NCI-H1694 (cell line): Measurements from ENCODE around the gene EIF5B.
"Not testable (repeated sequence)": the region's sequence is repeated elsewhere in the genome, so short reads cannot be mapped to it uniquely, and the experiment has no call there.

ENCODE experiments used
- DNase-seq: peaks from one replicate; lab custom pipeline; 2025; lab: John Stamatoyannopoulos, UW

Gene EIF5B

DNA sequence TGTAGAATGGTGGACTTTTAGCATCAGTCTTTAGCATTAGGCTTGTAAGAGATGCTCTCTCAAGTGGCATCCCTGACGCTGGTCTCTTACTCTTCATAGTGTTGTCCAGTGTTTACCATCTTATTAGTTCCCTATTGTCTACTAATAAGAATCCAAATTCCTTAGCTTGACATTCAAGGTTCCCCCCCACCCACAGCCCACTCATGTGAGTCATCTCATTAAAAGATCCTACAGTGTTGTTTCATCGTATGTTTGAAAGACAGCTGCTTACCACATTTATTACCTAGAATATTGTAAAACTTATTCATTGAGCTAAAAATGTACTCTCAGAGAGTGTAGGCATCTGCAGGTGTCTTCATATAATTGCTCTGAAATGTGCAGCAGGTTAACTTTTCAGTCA, 28.5 kb downstream of the EIF5B start:
- no peak for DNase-seq

DNA sequence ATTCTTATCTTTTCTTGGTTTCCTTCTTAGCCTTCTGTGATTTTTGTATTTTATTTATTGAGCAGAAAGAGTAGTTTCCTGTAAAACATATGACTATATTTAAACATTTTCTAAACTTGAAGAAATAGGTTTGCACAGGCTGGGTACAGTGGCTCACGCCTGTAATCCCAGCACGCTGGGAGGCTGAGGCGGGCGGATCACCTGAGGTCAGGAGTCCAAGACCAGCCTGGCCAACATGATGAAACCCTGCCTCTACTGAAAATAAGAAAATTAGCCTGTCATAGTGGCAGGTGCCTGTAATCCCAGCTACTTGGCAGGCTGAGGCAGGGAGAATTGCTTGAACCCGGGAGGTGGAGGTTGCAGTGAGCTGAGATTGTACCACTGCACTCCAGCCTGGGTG, 31.7 kb downstream of the EIF5B start:
- not testable (repeated sequence) for DNase-seq

- DNase-seq = no peak
Observed at GRCh38 chr2:99373144-99373543, 36.0 kb downstream of the EIF5B start.

DNA sequence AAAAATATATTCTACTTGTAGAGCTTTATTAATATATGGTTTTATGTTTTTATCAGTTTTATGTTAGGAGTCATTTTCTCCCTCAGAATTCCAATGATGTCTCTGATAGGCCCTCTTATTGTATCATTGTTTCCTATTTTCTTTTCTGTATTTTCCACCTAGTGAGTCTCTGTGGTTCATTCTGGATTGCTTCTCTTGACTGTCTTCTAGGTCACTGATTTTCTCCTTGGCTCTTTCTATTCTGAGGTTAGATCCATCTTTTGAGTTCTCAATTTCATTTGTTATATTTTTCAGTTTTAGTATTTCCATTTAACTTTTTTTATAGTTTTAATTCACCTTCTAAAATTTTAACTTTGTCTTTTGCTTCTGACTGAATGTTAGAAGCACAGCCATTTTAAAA, 37.6 kb downstream of the EIF5B start:
- no peak for DNase-seq

GRCh38 chr2:99376254-99376864, 39.2 kb downstream of the EIF5B start:
- no peak for DNase-seq

DNA sequence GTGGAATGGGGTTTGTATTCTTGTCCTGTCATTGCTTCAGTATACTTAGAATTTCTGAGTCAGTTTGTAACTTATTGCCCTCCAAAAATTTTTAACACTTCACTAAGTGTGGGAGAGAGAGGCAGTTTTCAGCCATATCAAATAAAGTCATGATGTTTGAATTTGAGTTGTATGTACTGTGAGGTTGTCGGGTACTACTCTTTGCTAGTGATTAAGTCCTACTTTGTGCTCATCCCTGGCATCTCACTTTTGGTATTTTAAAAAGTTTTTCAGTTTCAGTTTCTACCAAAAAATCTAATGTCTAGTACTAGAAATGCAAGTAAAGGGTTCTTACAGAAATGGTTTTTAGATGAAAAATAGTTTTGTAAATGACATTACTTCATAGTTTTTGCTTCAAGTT, 40.7 kb downstream of the EIF5B start:
- no peak for DNase-seq

- no peak for DNase-seq
Observed at GRCh38 chr2:99380376-99381010, 43.3 kb downstream of the EIF5B start.

DNA sequence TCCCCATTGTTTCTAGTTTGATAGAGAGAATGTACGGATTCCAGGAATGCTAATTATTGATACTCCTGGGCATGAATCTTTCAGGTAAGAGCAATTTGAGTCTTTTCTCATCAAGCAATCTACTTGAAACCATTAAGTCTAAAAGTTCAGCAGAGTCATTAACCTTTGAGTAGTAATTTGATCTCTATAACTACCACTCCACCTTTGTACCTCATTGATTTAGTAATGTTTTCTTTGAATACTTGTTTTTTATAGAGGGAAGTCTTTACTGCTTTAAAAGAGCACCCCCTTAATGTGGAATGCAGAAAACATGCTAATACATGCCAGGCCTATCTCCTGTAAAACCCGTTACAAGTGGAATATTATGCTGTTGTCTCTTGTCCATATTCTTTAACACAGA, 45.0 kb downstream of the EIF5B start:
- no peak for DNase-seq

- DNase-seq = no peak
Observed at GRCh38 chr2:99386011-99386410, 48.8 kb downstream of the EIF5B start.

DNA sequence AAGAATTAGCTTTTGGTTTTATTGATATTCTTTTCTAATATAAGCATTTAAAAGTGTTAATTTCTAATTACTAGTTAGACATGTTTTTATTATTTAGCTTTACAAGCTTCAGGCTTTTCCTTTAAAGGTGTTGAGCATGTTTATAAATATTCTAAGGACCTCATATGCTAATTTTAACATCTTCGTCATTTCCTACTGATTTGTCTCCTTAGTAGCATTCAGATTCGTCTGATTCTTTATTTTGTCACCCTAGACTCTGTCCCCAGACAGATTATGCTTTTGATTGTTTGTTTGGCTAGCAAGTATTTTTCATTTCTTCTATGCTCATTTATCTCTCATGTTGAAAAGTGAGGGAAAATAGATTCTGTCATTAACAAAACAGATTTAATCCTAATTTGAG, 51.7 kb downstream of the EIF5B start:
- no peak for DNase-seq

DNA sequence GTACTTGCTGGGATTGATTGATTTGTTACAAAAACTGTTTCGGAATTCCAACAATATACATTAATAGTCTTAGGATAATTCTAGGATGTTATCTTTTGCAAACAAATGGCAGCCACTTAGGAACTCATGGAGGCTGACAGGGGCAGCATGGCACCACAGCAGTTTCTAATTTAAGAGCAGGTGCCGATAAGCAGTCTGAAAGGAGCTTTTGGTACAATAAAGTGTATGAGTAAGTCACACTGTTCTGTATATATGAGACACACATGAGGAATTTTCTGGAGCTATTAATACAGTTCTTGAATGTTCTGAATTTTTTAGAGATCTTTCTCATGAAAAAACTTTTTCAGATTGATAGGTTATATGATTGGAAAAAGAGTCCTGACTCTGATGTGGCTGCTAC, 52.2 kb downstream of the EIF5B start:
- no peak for DNase-seq

GRCh38 chr2:99389946-99390345, 52.8 kb downstream of the EIF5B start:
- DNase-seq = no peak

GRCh38 chr2:99395589-99396130, 58.5 kb downstream of the EIF5B start:
- no peak for DNase-seq

DNA sequence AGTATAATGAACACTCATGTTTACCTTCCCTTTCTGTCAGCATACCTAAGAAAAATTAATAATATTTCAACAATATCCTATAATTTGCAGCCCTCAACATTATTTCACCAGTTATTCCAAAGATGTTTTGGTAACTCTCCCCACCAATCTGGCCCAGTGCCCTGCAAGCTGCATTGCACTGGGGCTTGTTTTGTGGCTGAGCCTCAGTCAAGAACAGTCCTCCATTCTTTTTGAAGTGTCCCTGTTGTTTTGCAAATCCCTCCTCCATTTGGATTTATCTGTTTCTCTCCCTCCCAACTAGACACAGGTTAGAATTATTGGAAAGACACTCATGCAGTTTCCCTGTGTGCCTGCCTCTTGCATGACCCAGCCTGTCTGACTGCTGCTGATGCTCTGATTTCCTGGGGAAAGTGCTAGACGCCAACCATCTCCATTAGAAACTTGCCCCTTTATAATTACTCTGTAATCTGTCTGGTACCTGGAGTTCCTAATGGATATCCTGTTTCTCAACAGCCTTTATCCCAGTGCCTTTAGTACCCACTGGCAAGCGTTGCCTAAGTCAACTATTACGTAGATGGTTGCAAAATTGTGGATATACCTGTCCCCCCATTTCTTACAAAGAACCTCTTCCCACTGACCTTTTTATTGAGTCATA, 60.2 kb downstream of the EIF5B start:
- DNase-seq = no peak

DNA sequence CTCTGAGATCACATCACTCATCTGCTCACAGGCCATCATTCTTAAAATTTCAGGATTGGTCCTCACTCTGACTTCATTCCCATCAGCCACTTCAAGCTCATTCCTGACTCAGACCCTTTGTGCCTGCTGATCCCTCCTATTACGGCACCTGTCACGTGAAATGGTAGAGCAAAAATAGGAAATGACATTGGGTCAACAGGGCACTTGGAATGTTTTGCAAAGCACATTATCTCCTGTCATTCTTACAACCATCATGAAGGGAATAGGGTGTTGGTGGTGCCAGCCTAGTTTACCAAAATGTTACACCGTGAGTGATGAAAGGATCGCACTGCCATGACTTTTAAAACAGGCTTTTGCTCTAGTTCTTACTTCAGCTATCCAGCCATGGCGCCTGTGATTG, 61.1 kb downstream of the EIF5B start:
- DNase-seq = no peak

GRCh38 chr2:99399063-99399462, 61.9 kb downstream of the EIF5B start:
- no peak for DNase-seq

GRCh38 chr2:99399795-99400194, 62.6 kb downstream of the EIF5B start:
- no peak for DNase-seq

DNA sequence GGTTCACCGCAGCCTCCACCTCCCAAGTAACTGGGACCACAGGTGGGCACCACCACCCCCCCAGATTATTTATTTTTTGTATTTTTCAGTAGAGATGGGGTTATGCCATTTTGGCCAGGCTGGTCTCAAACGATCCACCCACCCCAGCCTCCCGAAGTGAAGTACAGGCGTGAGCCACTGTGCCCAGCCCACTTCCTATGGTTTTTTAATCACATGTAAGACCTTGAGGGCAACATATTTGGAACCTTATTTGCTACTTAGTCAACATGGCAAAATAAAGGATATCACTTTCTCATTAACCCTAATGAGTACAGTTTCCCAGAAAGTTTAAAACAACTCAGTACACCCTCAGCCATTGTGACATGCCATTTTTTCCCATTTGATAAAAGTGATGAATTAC, 64.7 kb downstream of the EIF5B start:
- no peak for DNase-seq

GRCh38 chr2:99403084-99403483, 65.9 kb downstream of the EIF5B start:
- DNase-seq = no peak

DNA sequence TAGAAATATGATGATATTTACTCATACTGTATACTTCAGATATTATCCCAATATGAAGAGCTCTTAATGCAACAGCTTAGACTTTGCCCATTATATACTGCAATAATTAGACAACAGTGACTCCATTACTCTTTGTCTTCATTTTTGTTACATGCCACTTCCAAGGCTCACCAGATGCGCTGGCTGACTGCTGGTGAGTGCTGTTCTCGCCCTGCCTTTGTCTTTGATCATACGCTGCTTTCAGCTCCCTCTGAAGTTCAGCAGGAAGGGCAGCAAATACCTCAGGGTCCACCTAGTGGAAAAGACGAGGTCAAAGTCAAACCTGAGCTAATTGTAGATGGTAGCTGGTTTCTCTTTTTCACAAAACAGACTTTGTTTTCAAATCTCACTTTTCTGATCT, 66.3 kb downstream of the EIF5B start:
- DNase-seq = no peak

GRCh38 chr2:99404039-99404796, 67.0 kb downstream of the EIF5B start:
- no peak for DNase-seq

GRCh38 chr2:99404797-99405669, 67.8 kb downstream of the EIF5B start:
- DNase-seq = no peak
